AML-193 (cell line): ENCODE measurements around the gene RAVER2.

Source experiments
- DNase-seq, 2 experiments: peaks; one replicate each; lab custom pipeline; 2025; lab: John Stamatoyannopoulos, UW

RAVER2 gene

GRCh38 chr1:64875606-64876005 is 130.7 kb downstream of the RAVER2 start:
- DNase-seq = no peak

- no peak for DNase-seq
Observed at GRCh38 chr1:64877151-64877550, 132.3 kb downstream of the RAVER2 start.

DNA sequence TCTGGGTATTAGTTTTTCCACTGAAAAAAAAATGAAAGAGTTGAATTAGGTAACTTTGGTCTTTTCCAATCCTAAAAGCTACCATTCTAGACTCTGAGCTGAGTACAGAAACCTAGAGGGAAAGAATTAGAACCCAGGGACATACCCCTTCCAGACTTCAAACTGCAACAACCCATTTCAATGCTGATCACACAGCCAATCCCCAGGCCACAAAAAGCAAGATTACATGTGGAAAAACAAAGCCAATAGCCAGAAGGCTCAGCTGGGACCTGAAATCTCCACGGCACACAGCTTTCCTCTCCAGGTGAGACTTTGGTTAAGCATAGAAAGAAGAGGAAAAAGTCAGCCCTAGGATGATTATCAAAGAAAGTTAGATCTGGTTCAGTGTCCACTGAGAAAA is 132.7 kb downstream of the RAVER2 start:
- DNase-seq = no peak

- DNase-seq = no peak
Observed at GRCh38 chr1:64878090-64878489, 133.2 kb downstream of the RAVER2 start.

GRCh38 chr1:64878931-64879611 is 134.2 kb downstream of the RAVER2 start:
- DNase-seq = no peak

- DNase-seq = no peak
Observed at GRCh38 chr1:64880449-64880848, 135.6 kb downstream of the RAVER2 start.

- no peak for DNase-seq
Observed at GRCh38 chr1:64881281-64881680, 136.4 kb downstream of the RAVER2 start.
